ENCODE measurements around the gene BCKDHB.

DNA sequence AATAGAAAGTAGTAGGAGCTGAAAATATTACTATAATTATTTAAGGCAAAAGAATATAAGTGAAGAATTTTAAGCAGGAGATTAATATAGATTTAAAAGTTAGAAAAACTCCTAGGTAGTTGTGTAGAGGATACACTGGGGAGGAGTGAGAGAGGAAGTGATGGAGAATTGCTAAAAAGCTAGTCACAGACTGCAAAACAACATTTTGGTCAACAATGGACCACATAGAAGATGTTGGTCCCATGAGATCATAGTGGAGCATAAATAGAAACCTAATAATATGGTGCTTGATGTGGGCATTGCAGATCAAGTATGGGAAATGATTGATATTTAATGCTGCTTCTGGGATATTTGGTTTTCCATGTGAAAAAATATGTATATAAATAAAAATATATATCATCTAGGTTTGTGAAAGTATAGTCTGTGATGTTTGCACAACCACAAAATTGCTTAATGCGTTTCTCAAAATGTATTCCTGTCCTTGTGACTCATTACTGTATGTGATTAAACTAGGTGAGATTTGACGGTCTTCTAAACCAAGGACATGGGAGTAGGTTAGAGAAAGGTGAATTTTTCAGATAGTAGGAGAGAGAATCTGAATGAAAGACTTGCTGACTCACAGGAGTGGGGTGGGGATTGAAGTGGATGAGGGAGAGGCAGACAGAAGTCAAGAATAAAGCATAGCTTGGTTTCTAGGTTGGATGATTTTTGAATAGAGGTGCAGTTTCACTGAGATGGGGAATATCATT, 174.0 kb downstream of the BCKDHB start:
- TF ChIP-seq FOXM1 (IDR thresholded peaks at IDR 0.05; ENCODE audit: borderline replicate concordance, low read depth): no peak
- TF ChIP-seq ZBTB7A (IDR thresholded peaks at IDR 0.05; ENCODE audit: low read depth): no peak
- TF ChIP-seq, protein P1, sequence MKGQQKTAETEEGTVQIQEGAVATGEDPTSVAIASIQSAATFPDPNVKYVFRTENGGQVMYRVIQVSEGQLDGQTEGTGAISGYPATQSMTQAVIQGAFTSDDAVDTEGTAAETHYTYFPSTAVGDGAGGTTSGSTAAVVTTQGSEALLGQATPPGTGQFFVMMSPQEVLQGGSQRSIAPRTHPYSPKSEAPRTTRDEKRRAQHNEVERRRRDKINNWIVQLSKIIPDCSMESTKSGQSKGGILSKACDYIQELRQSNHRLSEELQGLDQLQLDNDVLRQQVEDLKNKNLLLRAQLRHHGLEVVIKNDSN (IDR thresholded peaks at IDR 0.05): no peak
- no peak for TF ChIP-seq NFIC (IDR thresholded peaks at IDR 0.05)
- no peak for TF ChIP-seq EP300 (IDR thresholded peaks at IDR 0.05; ENCODE audit: borderline replicate concordance)
- TF ChIP-seq, protein P2, sequence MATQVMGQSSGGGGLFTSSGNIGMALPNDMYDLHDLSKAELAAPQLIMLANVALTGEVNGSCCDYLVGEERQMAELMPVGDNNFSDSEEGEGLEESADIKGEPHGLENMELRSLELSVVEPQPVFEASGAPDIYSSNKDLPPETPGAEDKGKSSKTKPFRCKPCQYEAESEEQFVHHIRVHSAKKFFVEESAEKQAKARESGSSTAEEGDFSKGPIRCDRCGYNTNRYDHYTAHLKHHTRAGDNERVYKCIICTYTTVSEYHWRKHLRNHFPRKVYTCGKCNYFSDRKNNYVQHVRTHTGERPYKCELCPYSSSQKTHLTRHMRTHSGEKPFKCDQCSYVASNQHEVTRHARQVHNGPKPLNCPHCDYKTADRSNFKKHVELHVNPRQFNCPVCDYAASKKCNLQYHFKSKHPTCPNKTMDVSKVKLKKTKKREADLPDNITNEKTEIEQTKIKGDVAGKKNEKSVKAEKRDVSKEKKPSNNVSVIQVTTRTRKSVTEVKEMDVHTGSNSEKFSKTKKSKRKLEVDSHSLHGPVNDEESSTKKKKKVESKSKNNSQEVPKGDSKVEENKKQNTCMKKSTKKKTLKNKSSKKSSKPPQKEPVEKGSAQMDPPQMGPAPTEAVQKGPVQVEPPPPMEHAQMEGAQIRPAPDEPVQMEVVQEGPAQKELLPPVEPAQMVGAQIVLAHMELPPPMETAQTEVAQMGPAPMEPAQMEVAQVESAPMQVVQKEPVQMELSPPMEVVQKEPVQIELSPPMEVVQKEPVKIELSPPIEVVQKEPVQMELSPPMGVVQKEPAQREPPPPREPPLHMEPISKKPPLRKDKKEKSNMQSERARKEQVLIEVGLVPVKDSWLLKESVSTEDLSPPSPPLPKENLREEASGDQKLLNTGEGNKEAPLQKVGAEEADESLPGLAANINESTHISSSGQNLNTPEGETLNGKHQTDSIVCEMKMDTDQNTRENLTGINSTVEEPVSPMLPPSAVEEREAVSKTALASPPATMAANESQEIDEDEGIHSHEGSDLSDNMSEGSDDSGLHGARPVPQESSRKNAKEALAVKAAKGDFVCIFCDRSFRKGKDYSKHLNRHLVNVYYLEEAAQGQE (IDR thresholded peaks at IDR 0.05; ENCODE audit: low read depth): no peak
- TF ChIP-seq RAD21 (IDR thresholded peaks at IDR 0.05; ENCODE audit: low read depth): no peak
- TF ChIP-seq, protein P3, sequence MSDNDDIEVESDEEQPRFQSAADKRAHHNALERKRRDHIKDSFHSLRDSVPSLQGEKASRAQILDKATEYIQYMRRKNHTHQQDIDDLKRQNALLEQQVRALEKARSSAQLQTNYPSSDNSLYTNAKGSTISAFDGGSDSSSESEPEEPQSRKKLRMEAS (IDR thresholded peaks at IDR 0.05): no peak
- TF ChIP-seq TEAD4 (IDR thresholded peaks at IDR 0.05): no peak
- no peak for TF ChIP-seq CREB1 (IDR thresholded peaks at IDR 0.05; ENCODE audit: low read depth)
- TF ChIP-seq EGR1 (IDR thresholded peaks at IDR 0.05): no peak
- TF ChIP-seq TAF1 (IDR thresholded peaks at IDR 0.05; ENCODE audit: low read depth): no peak
- TF ChIP-seq CEBPB (IDR thresholded peaks at IDR 0.05): no peak
- TF ChIP-seq YY1 (IDR thresholded peaks at IDR 0.05; ENCODE audit: low read depth): no peak

All from Ishikawa (cell line).